Spinal cord (tissue), 10 donors: Measurements from ENCODE around the gene THSD4. TPM values are rescaled to one million over a fixed set of nuclear protein-coding genes. Genes with fewer than 3 reads are reported as not detected.
A peak's percentile ranks its signal among the peaks of the same experiment; 100 is the strongest.

ENCODE experiments used
- DNase-seq, 6 donors: peaks; one replicate each; pipeline versions ENCODE4 v3.0.0 to v3.0.0-alpha.2; 2013 to 2015; ENCODE audit warnings: low spot score in 6 of 6, low read depth in 4 of 6
- H3K27ac ChIP-seq: one replicate; pipeline ENCODE4 v1.5.1; 2013; ENCODE audit warnings: low read depth, low read length, control low read depth
- H3K27me3 ChIP-seq: one replicate; pipeline ENCODE4 v1.6.1; 2013; ENCODE audit warnings: low read length; ENCODE audit not compliant: control insufficient read depth, insufficient read depth
- H3K36me3 ChIP-seq: one replicate; pipeline ENCODE4 v1.6.1; 2013; ENCODE audit warnings: low read length; ENCODE audit not compliant: control insufficient read depth, insufficient read depth
- H3K4me1 ChIP-seq: one replicate; pipeline ENCODE4 v1.6.1; 2013; ENCODE audit warnings: low read length; ENCODE audit not compliant: control insufficient read depth, insufficient read depth
- H3K4me3 ChIP-seq: one replicate; pipeline ENCODE4 v1.5.1; 2013; ENCODE audit warnings: low read depth, low read length, control low read depth
- H3K9me3 ChIP-seq: one replicate; pipeline ENCODE4 v1.6.1; 2013; ENCODE audit warnings: low read length; ENCODE audit not compliant: control insufficient read depth, insufficient read depth
- WGBS: methylation state at CpG from one replicate; pipeline ENCODE4 v1.1.5; 2013; ENCODE audit warnings: missing lambda C conversion rate; ENCODE audit not compliant: insufficient coverage; 5-methylcytosine and 5-hydroxymethylcytosine counted together
- polyA plus RNA-seq, 2 donors: library from polyadenylated mRNA; unstranded; fragments of 120-200 nt; gene quantifications; one replicate each; pipeline ENCODE4 v1.2.1, GENCODE V29; 2013; ENCODE audit not compliant: insufficient read length in 2 of 2
- total RNA-seq, 2 donors: library from RNA; depleted of rRNA in 1 of 2; stranded (reverse); fragments of 120-200 nt in 1 of 2; fragments of >200 nt in 1 of 2; gene quantifications; one replicate each; pipeline versions ENCODE4 v1.2.3 to v1.2.4, GENCODE V29; 2013 to 2014
- donor health status: healthy.

The THSD4 gene
- total and polyA plus RNA-seq, 4 donors, result 18.2 to 127 (median 63.2) TPM

GRCh38 chr15:71242292-71242691 lies 127.0 kb downstream of the THSD4 start:
- DNase-seq, result no peak
- Histone ChIP-seq H3K4me3 (no peak overlapping the region), H3K4me1 (no peaks in the 10 kb centered on the region), H3K36me3 (no peaks in the 10 kb centered on the region), H3K27ac (no peak overlapping the region), H3K27me3 (no peaks in the 10 kb centered on the region), H3K9me3 (no peaks in the 10 kb centered on the region)
- 90% methylated on average over 6 of the region's 6 CpGs for WGBS

DNA sequence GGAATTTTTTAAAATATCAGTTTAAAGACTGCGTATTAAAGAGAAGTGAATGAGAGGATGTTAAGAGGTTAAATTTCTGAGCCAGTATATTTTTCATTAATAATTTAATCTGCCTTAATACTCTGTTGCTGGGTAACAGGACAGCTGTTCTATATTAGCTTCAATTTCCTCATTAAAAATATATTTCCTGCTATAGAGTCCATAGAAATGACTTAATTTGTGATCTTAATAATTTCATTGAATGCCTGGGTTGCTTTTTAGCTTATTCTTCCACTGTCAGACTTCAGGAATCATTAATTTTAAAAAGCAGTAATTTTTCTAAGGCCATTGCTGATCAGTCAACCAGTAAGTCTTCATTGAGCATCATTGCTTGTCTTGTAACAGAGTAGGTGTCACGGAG lies 129.0 kb downstream of the THSD4 start:
- Histone ChIP-seq H3K4me1 (no peaks in the 10 kb centered on the region), H3K4me3 (no peak overlapping the region), H3K9me3 (no peaks in the 10 kb centered on the region), H3K27ac (no peak overlapping the region), H3K27me3 (no peaks in the 10 kb centered on the region), H3K36me3 (no peaks in the 10 kb centered on the region)
- peak in 1 of 6 donors; percentile 60 for DNase-seq
- 100% methylated on average over 1 of the region's 2 CpGs for WGBS

- Histone ChIP-seq H3K4me3 (no peak overlapping the region), H3K9me3 (no peaks in the 10 kb centered on the region), H3K36me3 (no peaks in the 10 kb centered on the region), H3K4me1 (no peaks in the 10 kb centered on the region), H3K27ac (no peak overlapping the region), H3K27me3 (no peaks in the 10 kb centered on the region)
- no peak for DNase-seq
- WGBS, result 100% methylated on average over 1 of the region's 2 CpGs
Measured at GRCh38 chr15:71245588-71245987, 130.3 kb downstream of the THSD4 start.

GRCh38 chr15:71248386-71248785 lies 133.1 kb downstream of the THSD4 start:
- H3K9me3 ChIP-seq, result no peaks in the 10 kb centered on the region
- no peak overlapping the region for H3K4me3 ChIP-seq
- no peak overlapping the region for H3K27ac ChIP-seq
- no peaks in the 10 kb centered on the region for H3K4me1 ChIP-seq
- WGBS, result 63% methylated on average over 1 of the region's 3 CpGs
- DNase-seq, result no peak
- H3K36me3 ChIP-seq, result no peaks in the 10 kb centered on the region
- H3K27me3 ChIP-seq, result no peaks in the 10 kb centered on the region

DNA sequence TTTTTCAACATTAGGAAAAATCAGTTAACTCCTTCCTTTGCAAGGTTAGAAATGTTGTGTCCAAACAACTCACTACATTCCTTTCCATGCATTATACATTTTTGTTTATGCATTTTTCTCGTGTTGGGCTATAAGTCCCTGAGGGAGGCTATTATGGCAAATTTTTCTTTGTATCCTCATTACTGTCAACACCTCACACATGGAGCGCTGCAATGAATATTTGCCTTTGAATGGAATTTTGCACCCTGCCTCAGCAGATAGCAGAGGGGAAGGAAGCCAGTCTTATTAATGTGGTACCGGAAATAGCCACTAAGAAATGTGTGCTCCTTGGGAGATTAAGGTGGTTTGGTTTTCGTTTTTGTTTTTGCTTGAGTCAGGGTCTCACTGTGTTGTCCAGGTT lies 134.7 kb downstream of the THSD4 start:
- no peaks in the 10 kb centered on the region for H3K27me3 ChIP-seq
- no peak overlapping the region for H3K4me3 ChIP-seq
- no peaks in the 10 kb centered on the region for H3K36me3 ChIP-seq
- DNase-seq, result no peak
- WGBS, result 71% methylated on average over 1 of the region's 4 CpGs
- no peak overlapping the region for H3K27ac ChIP-seq
- H3K4me1 ChIP-seq, result no peaks in the 10 kb centered on the region
- H3K9me3 ChIP-seq, result no peaks in the 10 kb centered on the region

DNA sequence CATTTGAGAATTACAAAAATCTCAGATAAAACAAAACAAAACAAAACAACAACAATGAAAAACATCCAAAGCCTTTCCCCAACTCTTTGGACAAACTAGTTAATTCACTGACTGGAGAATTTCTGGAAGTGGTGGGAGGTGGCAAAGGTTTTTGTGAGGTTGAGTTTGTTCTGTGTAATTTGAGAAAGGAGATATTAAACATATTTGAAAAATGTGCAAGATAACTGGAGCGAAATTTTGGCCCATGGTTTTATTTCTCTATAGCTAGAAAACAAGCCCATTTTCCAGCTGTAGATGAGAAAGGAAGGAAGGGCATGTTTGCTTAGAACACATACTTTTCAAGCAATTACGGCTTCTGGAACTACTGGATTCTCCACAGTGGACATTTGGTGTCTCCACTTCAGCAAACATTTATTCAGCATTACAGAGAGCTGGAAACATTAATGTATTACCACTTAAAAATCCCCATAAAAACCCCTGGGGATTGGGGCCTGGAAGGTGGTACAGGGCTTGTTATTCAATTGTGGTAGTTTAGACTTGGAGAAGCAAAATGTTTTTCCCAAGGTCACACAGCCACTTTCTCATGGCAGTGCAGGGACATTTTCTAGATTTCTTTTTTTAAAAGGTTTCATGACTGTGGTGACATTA lies 135.8 kb downstream of the THSD4 start:
- H3K4me3 ChIP-seq, result no peak overlapping the region
- no peaks in the 10 kb centered on the region for H3K27me3 ChIP-seq
- H3K27ac ChIP-seq, result no peak overlapping the region
- DNase-seq, result no peak
- H3K9me3 ChIP-seq, result no peaks in the 10 kb centered on the region
- WGBS, result no CpG with 5 or more reads among the region's 2 CpGs
- H3K36me3 ChIP-seq, result no peaks in the 10 kb centered on the region
- H3K4me1 ChIP-seq, result no peaks in the 10 kb centered on the region

DNA sequence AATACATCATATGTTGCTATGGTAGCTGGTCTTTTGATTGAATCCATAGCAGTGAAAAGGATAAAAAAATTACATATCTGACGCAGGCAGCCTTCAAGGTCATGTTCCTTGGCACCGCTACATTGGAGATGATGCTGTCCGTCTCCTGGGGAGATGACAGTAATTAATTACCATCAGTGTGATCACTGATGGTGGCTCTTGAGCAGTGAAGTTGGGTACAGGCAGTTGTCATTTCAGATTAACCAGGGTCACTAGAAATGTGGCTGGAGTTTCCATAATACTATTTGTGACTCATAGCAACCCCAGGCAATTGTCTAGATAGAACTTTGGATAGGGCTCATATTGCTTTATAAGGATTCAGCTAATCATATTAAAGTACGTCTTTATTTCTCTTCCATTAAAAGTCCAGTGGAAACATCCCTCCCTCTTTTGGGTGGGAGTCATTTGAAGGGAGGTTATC lies 136.3 kb downstream of the THSD4 start:
- Histone ChIP-seq H3K27ac (no peak overlapping the region), H3K36me3 (no peaks in the 10 kb centered on the region)
- DNase-seq, result no peak

DNA sequence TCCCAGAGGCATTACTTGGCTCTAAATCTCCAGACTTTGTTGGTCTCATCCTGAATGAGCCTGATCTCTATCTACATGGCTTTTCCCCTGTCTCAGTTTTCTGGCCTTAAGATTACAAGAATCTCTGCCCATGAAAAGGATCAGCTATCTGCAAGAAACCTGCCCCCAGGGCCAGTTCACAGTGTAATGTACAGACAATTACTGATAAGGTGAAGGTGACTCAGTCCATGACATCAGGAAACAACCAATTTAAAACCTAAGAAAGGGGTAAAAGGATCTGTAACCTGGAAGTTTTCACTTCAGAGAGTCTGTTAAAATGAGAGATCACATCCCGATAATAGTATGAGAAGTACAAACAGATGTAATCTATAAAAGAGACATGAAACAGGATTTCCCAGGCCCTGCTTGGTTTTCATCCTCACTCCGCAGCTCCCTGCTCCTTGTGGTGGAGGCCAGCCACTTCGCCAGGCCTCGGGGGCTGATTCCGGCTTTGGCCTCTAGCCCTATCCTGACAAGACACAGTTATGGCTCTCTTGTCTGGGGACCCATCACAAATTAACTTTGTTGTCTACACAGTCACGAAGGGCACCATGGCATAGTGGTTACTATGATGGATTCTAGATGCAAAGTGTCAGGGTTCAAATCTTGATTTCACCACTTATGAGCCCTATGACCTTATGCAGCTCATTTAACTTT lies 136.9 kb downstream of the THSD4 start:
- WGBS, result no CpG with 5 or more reads among the region's 6 CpGs

More for the DNA sequence above, 136.3 kb downstream of the THSD4 start:
- Histone ChIP-seq H3K4me1 (no peaks in the 10 kb centered on the region), H3K27me3 (no peaks in the 10 kb centered on the region), H3K4me3 (no peak overlapping the region), H3K9me3 (no peaks in the 10 kb centered on the region)
- 85% methylated on average over 3 of the region's 4 CpGs for WGBS

DNA sequence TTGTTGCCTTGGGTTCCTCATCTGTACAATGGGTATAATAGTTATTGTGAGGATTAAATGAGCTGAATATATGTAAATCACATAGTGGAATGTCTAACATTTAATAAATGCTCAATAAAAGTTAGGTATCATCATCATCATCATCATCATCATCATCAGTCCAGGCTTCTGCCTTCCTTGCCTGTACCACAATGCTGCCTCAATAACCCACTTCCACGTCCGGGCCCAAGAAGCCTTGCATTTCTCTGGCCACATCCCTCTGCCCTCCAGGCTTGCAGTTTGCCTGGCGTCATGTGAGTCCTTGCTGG lies 137.4 kb downstream of the THSD4 start:
- 100% methylated on average over 3 of the region's 3 CpGs for WGBS
- Histone ChIP-seq H3K4me3 (no peak overlapping the region), H3K4me1 (no peaks in the 10 kb centered on the region), H3K27me3 (no peaks in the 10 kb centered on the region), H3K27ac (no peak overlapping the region), H3K9me3 (no peaks in the 10 kb centered on the region), H3K36me3 (no peaks in the 10 kb centered on the region)
- DNase-seq, result no peak

More for the DNA sequence above, 136.9 kb downstream of the THSD4 start:
- no peak overlapping the region for H3K27ac ChIP-seq
- no peaks in the 10 kb centered on the region for H3K36me3 ChIP-seq
- no peak overlapping the region for H3K4me3 ChIP-seq
- no peaks in the 10 kb centered on the region for H3K4me1 ChIP-seq
- no peak for DNase-seq
- H3K9me3 ChIP-seq, result no peaks in the 10 kb centered on the region
- no peaks in the 10 kb centered on the region for H3K27me3 ChIP-seq

DNA sequence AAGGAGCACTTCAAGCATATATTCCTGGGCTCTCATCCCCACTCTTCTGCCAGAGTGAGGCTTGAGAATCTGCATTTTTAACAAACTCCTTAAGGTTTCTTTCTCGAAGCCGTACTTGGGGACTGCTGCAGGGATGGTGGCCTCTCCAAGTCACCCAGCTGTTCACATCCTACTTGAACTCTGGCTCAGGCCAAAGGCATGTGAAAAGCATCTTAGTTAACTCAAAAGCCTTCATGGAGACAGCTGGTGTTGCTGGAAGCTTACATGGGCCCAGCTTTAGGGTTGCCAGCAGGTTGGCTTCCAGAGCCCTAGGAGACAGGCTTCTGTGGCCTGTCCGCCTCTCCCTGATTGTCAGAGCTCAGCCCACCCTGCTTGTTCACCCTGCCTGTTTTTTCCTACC lies 139.2 kb downstream of the THSD4 start:
- H3K9me3 ChIP-seq, result no peaks in the 10 kb centered on the region
- no peak for DNase-seq
- no peak overlapping the region for H3K4me3 ChIP-seq
- H3K27me3 ChIP-seq, result no peaks in the 10 kb centered on the region
- no peak overlapping the region for H3K27ac ChIP-seq
- H3K4me1 ChIP-seq, result no peaks in the 10 kb centered on the region
- 73% methylated on average over 3 of the region's 3 CpGs for WGBS
- no peaks in the 10 kb centered on the region for H3K36me3 ChIP-seq
